K562 (cell line): Measurements from ENCODE around the gene CHI3L1. TPM values are rescaled to one million over a fixed set of nuclear protein-coding genes. Genes with fewer than 3 reads are reported as not detected.

ENCODE experiments used
- ATAC-seq: fragments of 200-7000 bp; cut with Tn5 transposase; 3 replicates; pipeline ENCODE4 v1.9.1; 2020; ENCODE audit warnings: moderate library complexity
- BruUV-seq: library from RNA; stranded (reverse); fragments of 400-500 nt; replicated peaks from 2 replicates; lab custom pipeline; 2021; lab: Mats Ljungman, UMichigan
- CTCF ChIA-PET: fragments of 300-600 bp; formaldehyde crosslinking; extraction: SDS; loops from one replicate; lab custom pipeline; 2021; ENCODE audit warnings: low intra/inter-chr PET ratio; lab: Yijun Ruan, JAX
- POLR2A ChIA-PET: fragments of 300-600, 350-650 bp; sonication (Branson Sonifier 250); formaldehyde crosslinking; extraction: SDS; loops from one replicate; lab custom pipeline; 2021; ENCODE audit warnings: antibody characterized with exemption, inconsistent platforms; lab: Yijun Ruan, JAX
- DNase-seq, 4 experiments: peaks; one replicate each; pipeline versions ENCODE4 v3.0.0 to v3.0.0-alpha.2; 2011 to 2018; ENCODE audit warnings: low spot score in 3 of 4, mixed read lengths in 3 of 4; ENCODE audit errors: extremely low read depth in 1 of 4
- FAIRE-seq: peaks from 2 replicates; lab custom pipeline; 2011; peaks lifted over from hg19 to GRCh38; lab: Jason Lieb, UNC
- H2AFZ ChIP-seq: 2 replicates; pipeline ENCODE4 v1.6.0; 2011; ENCODE audit warnings: low read depth, low read length, control low read depth, inconsistent platforms
- H3K27ac ChIP-seq: fragments of 200-600 bp; 3 replicates; pipeline ENCODE4 v1.8.0; 2011; ENCODE audit warnings: low read depth, mild to moderate bottlenecking, control low read depth, inconsistent platforms, low read length, moderate library complexity, mixed read lengths; ENCODE audit errors: extremely low read depth
- H3K27me3 ChIP-seq, 2 experiments: fragments of 300-600 bp in 1 of 2; 2 replicates in 1 of 2; 3 replicates in 1 of 2; pipeline versions ENCODE4 v1.6.0 to v1.8.0; 2011; ENCODE audit warnings: inconsistent platforms in 2 of 2, low read length in 2 of 2, mild to moderate bottlenecking in 1 of 2, mixed read lengths in 1 of 2, moderate library complexity in 1 of 2; ENCODE audit not compliant: control insufficient read depth in 2 of 2, insufficient read depth in 2 of 2
- H3K36me3 ChIP-seq: fragments of 300-600 bp; 3 replicates; pipeline ENCODE4 v1.8.0; 2011; ENCODE audit warnings: mild to moderate bottlenecking, low read length, inconsistent platforms; ENCODE audit not compliant: control insufficient read depth, insufficient read depth
- H3K4me1 ChIP-seq, 2 experiments: fragments of 200-600 bp in 1 of 2; replicated peaks in 1 of 2; 2 replicates in 1 of 2; 3 replicates in 1 of 2; pipeline versions ENCODE4 v1.5.1 to v1.8.0; 2011; ENCODE audit warnings: inconsistent platforms in 2 of 2, low read length in 2 of 2, mild to moderate bottlenecking in 1 of 2, mixed read lengths in 1 of 2, moderate library complexity in 1 of 2; ENCODE audit not compliant: control insufficient read depth in 2 of 2, insufficient read depth in 2 of 2
- H3K4me2 ChIP-seq: 2 replicates; pipeline ENCODE4 v1.6.1; 2011; ENCODE audit warnings: low read length, control low read depth, inconsistent platforms, mixed read lengths; ENCODE audit not compliant: insufficient read depth
- H3K4me3 ChIP-seq: fragments of 200-600 bp; sonication (generic), shearing (Covaris generic); 2 replicates; pipeline ENCODE4 v1.5.1; 2016; ENCODE audit warnings: control low read depth, inconsistent platforms
- H3K79me2 ChIP-seq: fragments of 200-600 bp; 3 replicates; pipeline ENCODE4 v1.8.0; 2011; ENCODE audit warnings: low read length, inconsistent platforms; ENCODE audit not compliant: control insufficient read depth, insufficient read depth
- H3K9ac ChIP-seq, 2 experiments: 2 replicates each; pipeline versions ENCODE4 v1.6.0 to v1.6.1; 2011; ENCODE audit warnings: low read depth in 2 of 2, low read length in 2 of 2, control low read depth in 1 of 2, inconsistent platforms in 1 of 2, mild to moderate bottlenecking in 1 of 2, mixed read lengths in 1 of 2; ENCODE audit not compliant: insufficient read depth in 1 of 2
- H3K9me1 ChIP-seq: one replicate; pipeline ENCODE4 v1.6.0; 2011; ENCODE audit warnings: inconsistent platforms, mild to moderate bottlenecking, low read length, moderate library complexity; ENCODE audit not compliant: control insufficient read depth, insufficient read depth
- H3K9me3 ChIP-seq: replicated peaks from 2 replicates; pipeline ENCODE4 v1.5.1; 2011; ENCODE audit warnings: low read depth, low read length, inconsistent platforms; ENCODE audit not compliant: control insufficient read depth, insufficient read depth
- H4K20me1 ChIP-seq: replicated peaks from 2 replicates; pipeline ENCODE4 v1.6.1; 2011; ENCODE audit warnings: low read length, inconsistent platforms, mixed read lengths; ENCODE audit not compliant: control insufficient read depth, insufficient read depth
- CBFA2T2 ChIP-seq: fragments of 450-650 bp; conservative IDR thresholded peaks from 2 replicates; pipeline ENCODE4 v1.6.1; 2017; ENCODE audit warnings: mild to moderate bottlenecking
- CREB1 ChIP-seq, 2 experiments: sonication (generic) in 1 of 2; formaldehyde crosslinking in 1 of 2; IDR thresholded peaks; 2 replicates each; pipeline versions ENCODE4 v1.6.1 to v1.8.0; 2012 to 2022; ENCODE audit warnings: inconsistent platforms in 1 of 2, mild to moderate bottlenecking in 1 of 2, missing genetic modification reagents in 1 of 2, moderate library complexity in 1 of 2
- CREM ChIP-seq: IDR thresholded peaks from 2 replicates; pipeline ENCODE4 v1.6.1; 2014; ENCODE audit warnings: antibody characterized with exemption, low read depth
- FOSL1 ChIP-seq: fragments of 200-800 bp; sonication (Bioruptor generic); conservative IDR thresholded peaks from 2 replicates; pipeline ENCODE4 v1.6.1; 2016; ENCODE audit warnings: missing genetic modification characterization, missing compliant biosample characterization
- GABPA ChIP-seq: fragments of 200-800 bp; sonication (Bioruptor generic); conservative IDR thresholded peaks from 2 replicates; pipeline ENCODE4 v1.6.1; 2016; ENCODE audit warnings: low read depth, missing genetic modification characterization, missing compliant biosample characterization
- HINFP ChIP-seq: fragments of 450-650 bp; conservative IDR thresholded peaks from 2 replicates; pipeline ENCODE4 v1.6.1; 2016; ENCODE audit warnings: missing genetic modification characterization, low read depth, mild to moderate bottlenecking, control low read depth, missing compliant biosample characterization
- IFI16 ChIP-seq: fragments of 250-450 bp; sonication (Bioruptor Pico); IDR thresholded peaks from 2 replicates; pipeline ENCODE4 v2.1.2; 2022; ENCODE audit warnings: mild to moderate bottlenecking, inconsistent platforms
- KHSRP ChIP-seq: fragments of 450-650 bp; IDR thresholded peaks from 2 replicates; pipeline ENCODE4 v1.6.1; 2017
- OTX1 ChIP-seq: fragments of 450-650 bp; formaldehyde crosslinking; IDR thresholded peaks from 2 replicates; pipeline ENCODE4 v1.4.0; 2022; ENCODE audit warnings: mild to moderate bottlenecking
- TCF7 ChIP-seq: sonication (generic); IDR thresholded peaks from 2 replicates; pipeline ENCODE4 v1.6.1; 2016; ENCODE audit warnings: antibody characterized with exemption, borderline replicate concordance
- ZNF354B ChIP-seq: fragments of 250-450 bp; sonication (Bioruptor Pico); IDR thresholded peaks from 2 replicates; pipeline ENCODE4 v1.4.0; 2020
- ZNF449 ChIP-seq: fragments of 250-450 bp; sonication (Bioruptor Pico); IDR thresholded peaks from 2 replicates; pipeline ENCODE4 v1.8.0; 2022; ENCODE audit warnings: moderate library complexity, mild to moderate bottlenecking, inconsistent platforms
- WGBS: fragments of 100-300 bp; shearing (Covaris generic); methylation state at CpG from one replicate; pipeline ENCODE4 v1.1.6; 2016; ENCODE audit warnings: low coverage, mixed read lengths; ENCODE audit not compliant: insufficient coverage; ENCODE audit errors: missing lambda C conversion rate; 5-methylcytosine and 5-hydroxymethylcytosine counted together
- in situ Hi-C: fragments of 300-500 bp; cut with MboI; formaldehyde crosslinking; loops from 4 replicates; pipeline ENCODE4 v1.15.0; 2018; ENCODE audit warnings: inconsistent platforms, mixed read lengths
- intact Hi-C: fragments of 100-400 bp; cut with micrococcal nuclease; formaldehyde crosslinking; loops from 2 replicates; pipeline ENCODE4 v1.14.2; 2022
- polyA plus RNA-seq, 8 experiments: library from polyadenylated mRNA; depleted of rRNA in 4 of 8; stranded (reverse) in 5 of 8; unstranded in 3 of 8; fragments of >200 nt; fragmentation: Nextera tagmentation in 2 of 8; fragmentation: Illumina TruSeq in 1 of 8; extraction: Ambion mirVana in 2 of 8; extraction: Trizol in 1 of 8; gene quantifications; 2 replicates each; pipeline versions ENCODE4 v1.2.1 to v1.2.3, GENCODE V29; 2011 to 2014; ENCODE audit warnings: inconsistent platforms in 1 of 8, missing spikeins in 1 of 8
- total RNA-seq, 7 experiments: library from RNA; depleted of rRNA in 6 of 7; stranded (reverse); fragments of >200 nt in 6 of 7; fragmentation: Illumina TruSeq in 2 of 7; extraction: Trizol in 2 of 7; gene quantifications; 2 replicates each; pipeline versions ENCODE4 v1.2.1 to v1.2.3, GENCODE V29; 2011 to 2021; ENCODE audit warnings: low replicate concordance in 1 of 7
- TF ChIP-seq, protein P1 (sequence below): IDR thresholded peaks from 2 replicates; pipeline ENCODE4 v1.6.1; 2012; ENCODE audit warnings: low read depth, low read length, improper control_type of control experiment, borderline replicate concordance

Gene CHI3L1
- total and polyA plus RNA-seq, 9 of the 15 experiments (the other 6 are each of a cell fraction or from before 2014, with no cell fraction given) = not detected

DNA sequence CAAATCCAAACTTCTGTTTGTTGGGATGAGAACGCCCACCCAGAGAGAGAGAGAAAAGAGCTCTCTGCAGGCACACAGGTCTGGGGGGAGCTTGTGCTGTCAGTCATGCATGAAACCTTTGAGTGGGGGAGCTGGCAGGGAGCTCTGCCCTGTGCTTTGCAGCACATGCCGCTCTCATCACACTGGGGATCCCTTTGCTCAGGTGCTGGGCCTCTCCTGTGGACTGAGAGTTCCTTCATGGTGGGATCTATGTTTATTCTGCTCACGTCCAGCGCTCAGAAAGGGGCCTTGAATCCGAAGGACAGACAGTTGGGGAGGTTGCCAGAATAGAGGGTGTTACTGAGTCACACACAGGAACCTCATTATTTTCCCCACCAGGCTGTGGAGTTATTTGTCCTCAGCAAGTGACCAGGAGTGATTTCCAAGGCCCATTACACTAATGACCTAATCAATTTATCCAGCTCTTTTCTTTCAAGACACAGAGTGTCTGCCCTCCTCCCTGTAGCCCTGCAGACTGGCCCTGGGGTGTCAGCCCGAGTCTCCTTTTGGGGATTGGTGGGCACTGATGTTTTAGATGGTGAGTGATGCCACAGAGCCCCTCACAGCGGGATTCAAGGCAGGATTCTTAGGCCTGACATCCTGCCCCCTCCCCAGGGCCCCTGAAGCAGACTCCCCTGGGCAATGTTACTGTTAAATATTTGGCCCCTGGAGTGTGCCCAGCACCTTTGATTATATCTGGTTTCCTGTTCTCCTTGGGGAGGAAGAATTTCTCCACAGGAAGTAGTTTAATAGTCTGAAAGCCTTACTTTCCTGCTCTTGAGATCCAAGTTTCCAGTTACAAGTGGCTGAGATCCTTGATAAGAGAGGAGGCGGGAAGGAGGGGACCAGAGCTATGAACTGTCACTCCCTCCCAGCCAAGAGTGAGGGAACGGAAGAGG lies 33.2 kb downstream of the CHI3L1 start:
- Histone ChIP-seq H3K27ac (no peak overlapping the region), H3K79me2 (no peaks in the 10 kb centered on the region), H3K9ac (no peak overlapping the region), H3K4me2 (no peak overlapping the region), H2AFZ (no peak overlapping the region), H3K9me3 (no peaks in the 10 kb centered on the region), H3K4me1 (no peaks in the 10 kb centered on the region; a peak in 2 of 5 replicates), H3K4me3 (no peak overlapping the region), H3K27me3 (peaks cover 23 to 69% of the 10 kb centered on the region in 2 experiments; a peak in 4 of 5 replicates), H4K20me1 (peaks cover 10% of the 10 kb centered on the region), H3K36me3 (no peaks in the 10 kb centered on the region), H3K9me1 (no peaks in the 10 kb centered on the region)
- in situ Hi-C loops (no loop called here), intact Hi-C loops (no loop called here)
- ATAC-seq (no peak), DNase-seq (no peak), FAIRE-seq (no peak)
- BruUV-seq = no TSS peak
- ChIA-PET CTCF (no interaction called here), POLR2A (interaction anchor here (0.6 to 2.4 kb wide), 6 partner anchors 9 to 496 kb away, joined by 3 to 7 read pairs (median 3); no protein-coding TSS in a partner anchor)
- WGBS = 2% methylated on average over 9 of the region's 9 CpGs
- TF ChIP-seq KHSRP (no peak), ZNF354B (CRISPR knock-in tag) (no peak), TCF7 (no peak), CREB1 (IDR thresholded peaks at IDR 0.05) (no peak), CREB1 (CRISPR knock-in tag; IDR thresholded peaks at IDR 0.05) (no peak), CREM (no peak), HINFP (no peak), IFI16 (no peak), FOSL1 (tag) (0 out of 2 replicates have a peak, but pooled peaks have one; percentile 11), GABPA (tag) (peak; percentile 76), OTX1 (no peak), CBFA2T2 (no peak), ZNF449 (CRISPR knock-in tag) (no peak)
- TF ChIP-seq, protein P1, sequence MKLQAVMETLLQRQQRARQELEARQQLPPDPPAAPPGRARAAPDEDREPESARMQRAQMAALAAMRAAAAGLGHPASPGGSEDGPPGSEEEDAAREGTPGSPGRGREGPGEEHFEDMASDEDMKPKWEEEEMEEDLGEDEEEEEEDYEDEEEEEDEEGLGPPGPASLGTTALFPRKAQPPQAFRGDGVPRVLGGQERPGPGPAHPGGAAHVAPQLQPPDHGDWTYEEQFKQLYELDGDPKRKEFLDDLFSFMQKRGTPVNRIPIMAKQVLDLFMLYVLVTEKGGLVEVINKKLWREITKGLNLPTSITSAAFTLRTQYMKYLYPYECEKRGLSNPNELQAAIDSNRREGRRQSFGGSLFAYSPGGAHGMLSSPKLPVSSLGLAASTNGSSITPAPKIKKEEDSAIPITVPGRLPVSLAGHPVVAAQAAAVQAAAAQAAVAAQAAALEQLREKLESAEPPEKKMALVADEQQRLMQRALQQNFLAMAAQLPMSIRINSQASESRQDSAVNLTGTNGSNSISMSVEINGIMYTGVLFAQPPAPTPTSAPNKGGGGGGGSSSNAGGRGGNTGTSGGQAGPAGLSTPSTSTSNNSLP = no peak
